Small intestine (tissue), 7 donors: ENCODE measurements around the gene CAMTA1. TPM values are rescaled to one million over a fixed set of nuclear protein-coding genes. Genes with fewer than 3 reads are reported as not detected.

Experiments
- DNase-seq, 2 donors: peaks; one replicate each; pipeline versions ENCODE4 v3.0.0 to v3.0.0-alpha.2; 2013
- FAIRE-seq: peaks from 2 replicates; lab custom pipeline; 2012; peaks lifted over from hg19 to GRCh38; lab: Jason Lieb, UNC
- H3K27ac ChIP-seq, 3 donors: one replicate each; pipeline ENCODE4 v1.5.1; 2013; ENCODE audit warnings: low read length in 2 of 3, mild to moderate bottlenecking in 2 of 3, control low read depth in 1 of 3, inconsistent platforms in 1 of 3, low read depth in 1 of 3, moderate library complexity in 1 of 3
- H3K27me3 ChIP-seq, 3 donors: one replicate each; pipeline ENCODE4 v1.6.1; 2013; ENCODE audit warnings: low read length in 3 of 3, inconsistent platforms in 1 of 3; ENCODE audit not compliant: control insufficient read depth in 3 of 3, insufficient read depth in 3 of 3
- H3K36me3 ChIP-seq, 3 donors: one replicate each; pipeline ENCODE4 v1.6.1; 2013; ENCODE audit warnings: low read length in 3 of 3, inconsistent platforms in 1 of 3, low read depth in 1 of 3, mild to moderate bottlenecking in 1 of 3, moderate library complexity in 1 of 3; ENCODE audit not compliant: control insufficient read depth in 3 of 3, insufficient read depth in 2 of 3
- H3K4me1 ChIP-seq, 3 donors: one replicate each; pipeline ENCODE4 v1.6.1; 2013; ENCODE audit warnings: low read length in 2 of 3, inconsistent platforms in 1 of 3, low read depth in 1 of 3, mild to moderate bottlenecking in 1 of 3, moderate library complexity in 1 of 3; ENCODE audit not compliant: control insufficient read depth in 3 of 3, insufficient read depth in 2 of 3
- H3K4me3 ChIP-seq, 3 donors: one replicate each; pipeline ENCODE4 v1.5.1; 2013; ENCODE audit warnings: low read length in 3 of 3, control low read depth in 1 of 3, inconsistent platforms in 1 of 3, low read depth in 1 of 3, mild to moderate bottlenecking in 1 of 3, moderate library complexity in 1 of 3
- H3K9me3 ChIP-seq, 2 donors: one replicate each; pipeline ENCODE4 v1.6.1; 2013; ENCODE audit warnings: low read depth in 1 of 2, low read length in 1 of 2; ENCODE audit not compliant: control insufficient read depth in 2 of 2, insufficient read depth in 1 of 2
- WGBS, 3 donors: extraction: QIAGEN DNeasy Blood & Tissue Kit; methylation state at CpG; one replicate each; pipeline ENCODE4 v1.1.7; 2013; 5-methylcytosine and 5-hydroxymethylcytosine counted together
- polyA plus RNA-seq, 4 donors: library from polyadenylated mRNA; stranded (reverse) in 3 of 4; unstranded in 1 of 4; fragments of 200-250 nt in 3 of 4; fragments of 120-200 nt in 1 of 4; gene quantifications; one replicate each; pipeline versions ENCODE4 v1.2.1 to v1.2.3, GENCODE V29; 2013
- donor health status: healthy with polysubstance abuse.
- donor health status: control.
- donor health status: control.
- donor health status: Bipolar disorder and iron deficiency.
- donor health status: healthy.

The CAMTA1 gene
- polyA plus RNA-seq, 4 donors, result 57.6 to 177 (median 147) TPM

DNA sequence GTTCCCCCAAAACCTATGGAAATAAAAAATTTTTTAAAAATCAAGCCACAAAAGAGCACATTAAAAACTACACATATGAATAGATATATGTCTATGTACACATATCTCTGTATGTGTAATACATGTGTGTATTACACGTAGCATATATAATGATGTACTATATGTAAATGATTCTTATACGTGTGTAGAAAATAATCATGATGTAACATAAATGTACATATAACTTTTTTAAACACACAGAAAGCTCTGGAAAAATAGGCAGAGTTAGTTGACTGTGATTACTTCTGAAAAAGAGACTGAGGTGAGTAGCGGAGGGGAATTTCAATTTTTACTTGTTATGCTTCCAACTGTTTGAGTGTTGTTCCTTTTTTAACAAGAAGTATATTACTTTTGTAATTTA, 405.0 kb downstream of the CAMTA1 start:
- H3K27me3 ChIP-seq, result no peaks in the 10 kb centered on the region
- FAIRE-seq, result no peak
- no peak overlapping the region for H3K4me3 ChIP-seq
- WGBS, 3 donors, result 83 to 89% (median 88%) methylated on average over 3 of the region's 3 CpGs
- H3K36me3 ChIP-seq, result no peaks in the 10 kb centered on the region
- H3K9me3 ChIP-seq, result no peaks in the 10 kb centered on the region
- no peaks in the 10 kb centered on the region for H3K4me1 ChIP-seq
- H3K27ac ChIP-seq, result no peak overlapping the region
- no peak for DNase-seq

DNA sequence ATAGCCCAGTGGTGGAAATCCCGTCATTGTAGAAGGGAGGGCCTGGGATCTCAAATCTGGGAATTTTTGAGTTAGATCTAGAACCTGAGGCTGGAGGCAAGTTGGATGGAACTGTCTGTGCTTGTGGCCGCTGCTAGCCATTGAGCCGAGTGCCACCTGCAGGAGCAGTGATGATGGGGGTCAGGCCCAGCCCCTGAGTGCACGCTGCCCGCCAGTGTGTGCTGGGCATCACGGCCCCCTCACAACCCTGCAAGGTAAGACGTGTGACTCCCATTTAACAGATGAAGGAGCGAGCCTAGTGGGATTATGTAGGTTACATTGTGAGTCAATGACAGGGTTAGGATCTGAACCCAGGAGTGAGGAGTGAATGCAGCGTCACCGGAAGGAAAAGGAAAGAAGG, 407.2 kb downstream of the CAMTA1 start:
- Histone ChIP-seq H3K4me3 (no peak overlapping the region), H3K9me3 (no peaks in the 10 kb centered on the region), H3K27ac (no peak overlapping the region), H3K4me1 (no peaks in the 10 kb centered on the region), H3K36me3 (no peaks in the 10 kb centered on the region), H3K27me3 (no peaks in the 10 kb centered on the region)
- no peak for FAIRE-seq
- no peak for DNase-seq
- WGBS, 3 donors, result 90 to 91% (median 90%) methylated on average over 10 of the region's 10 CpGs

DNA sequence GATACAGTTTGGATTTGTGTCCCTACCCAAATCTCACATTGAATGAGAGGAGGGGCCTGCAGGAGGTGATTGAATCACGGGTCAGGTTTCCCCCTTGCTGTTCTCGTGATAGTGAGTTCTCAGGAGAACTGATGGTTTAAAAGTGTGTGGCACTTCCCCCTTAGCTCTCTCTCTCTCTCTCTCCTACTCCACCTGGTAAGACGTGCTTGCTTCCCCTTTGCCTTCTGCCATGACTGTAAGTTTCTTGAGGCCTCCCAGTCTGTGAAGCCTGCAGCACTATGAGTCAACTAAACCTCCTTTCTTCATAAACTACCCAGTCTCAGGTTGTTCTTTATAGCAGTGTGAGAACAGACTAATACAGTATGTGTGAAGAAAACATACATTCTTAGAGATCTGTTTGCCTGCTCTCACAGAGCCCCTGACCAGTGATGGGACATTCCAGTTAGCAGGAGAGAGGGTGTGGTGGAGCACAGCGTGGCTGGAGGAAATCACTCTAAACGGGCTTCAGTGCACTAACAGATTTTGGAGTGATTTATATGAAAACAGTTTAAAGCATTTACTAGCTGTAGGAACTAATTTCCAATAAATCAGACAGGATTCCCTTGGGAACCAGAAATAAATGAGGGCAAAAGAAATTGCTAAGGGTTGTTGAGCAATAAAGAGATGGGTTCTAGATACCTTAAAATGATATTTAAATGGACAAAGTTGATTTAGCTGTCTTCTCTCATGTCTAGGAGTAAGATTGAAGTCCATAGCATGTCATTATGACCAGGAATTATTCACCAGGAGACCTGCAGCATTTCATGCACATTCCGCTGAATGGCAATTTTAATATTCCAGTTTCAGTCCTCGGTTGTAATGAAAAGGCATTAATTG, 411.0 kb downstream of the CAMTA1 start:
- no peak for FAIRE-seq
- Histone ChIP-seq H3K27ac (no peak overlapping the region), H3K36me3 (no peaks in the 10 kb centered on the region), H3K9me3 (no peaks in the 10 kb centered on the region), H3K4me3 (no peak overlapping the region), H3K27me3 (no peaks in the 10 kb centered on the region), H3K4me1 (no peaks in the 10 kb centered on the region)
- DNase-seq, result no peak
- WGBS, 3 donors, result 52 to 61% (median 58%) methylated on average over 7 of the region's 7 CpGs

DNA sequence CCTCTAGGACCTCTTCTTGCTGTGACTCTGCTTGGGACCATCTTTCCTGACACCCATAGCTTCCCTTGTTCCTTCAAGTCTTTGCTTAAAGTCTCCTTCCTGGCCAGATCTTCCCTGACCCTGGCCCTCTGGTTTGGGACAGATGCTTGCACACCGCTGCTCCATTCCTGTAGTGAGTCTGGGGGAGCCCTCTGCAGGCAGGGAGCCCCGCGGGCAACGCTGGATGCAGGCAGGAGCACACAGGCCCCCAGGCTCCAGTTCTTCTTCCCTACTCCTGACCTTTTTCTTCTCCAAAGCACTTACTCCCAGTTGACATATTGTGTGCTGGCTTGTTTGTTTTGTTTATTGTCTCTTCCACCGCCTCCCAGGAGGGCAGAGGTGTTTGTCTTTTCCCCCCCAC, 413.4 kb downstream of the CAMTA1 start:
- FAIRE-seq (no peak), DNase-seq (no peak)
- no peak overlapping the region for H3K27ac ChIP-seq
- no peaks in the 10 kb centered on the region for H3K36me3 ChIP-seq
- no peaks in the 10 kb centered on the region for H3K9me3 ChIP-seq
- WGBS, 3 donors, result 63 to 79% (median 71%) methylated on average over 5 of the region's 5 CpGs
- no peaks in the 10 kb centered on the region for H3K4me1 ChIP-seq
- no peaks in the 10 kb centered on the region for H3K27me3 ChIP-seq
- H3K4me3 ChIP-seq, result no peak overlapping the region

DNA sequence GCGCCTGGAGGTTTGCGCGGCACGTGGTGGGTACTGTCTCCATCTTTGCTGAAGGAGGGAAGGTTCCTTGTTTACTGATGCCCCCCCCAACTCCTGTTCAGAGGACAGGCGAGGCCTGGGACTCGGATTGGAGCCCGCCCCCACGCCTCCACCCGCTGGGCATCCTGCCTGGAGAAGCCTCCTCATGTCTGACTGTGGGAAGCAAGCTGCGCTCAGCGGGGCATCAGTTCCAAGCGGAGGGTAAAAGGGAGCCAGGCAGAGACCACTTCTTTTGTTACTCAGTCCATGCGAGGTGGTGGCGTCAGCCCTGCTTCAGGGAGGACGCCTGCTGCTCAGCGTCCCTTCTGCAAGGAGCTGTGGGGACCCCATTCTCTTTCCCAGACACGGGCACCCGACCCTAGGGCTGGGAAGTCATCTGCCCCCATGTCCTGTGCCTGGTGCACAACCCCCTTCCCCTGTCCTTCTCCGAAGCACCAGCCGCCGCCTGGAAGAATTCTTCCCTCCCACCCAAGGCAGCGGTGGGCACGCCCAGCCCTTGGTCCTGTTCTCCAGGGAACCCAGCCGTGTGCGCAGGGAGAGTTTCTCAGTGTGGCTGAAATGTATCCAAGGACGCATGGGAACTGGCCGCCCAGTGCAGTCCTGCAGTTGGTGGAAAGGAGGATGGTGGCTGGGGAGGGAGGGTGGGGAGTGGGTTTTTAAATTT, 414.0 kb downstream of the CAMTA1 start:
- H3K9me3 ChIP-seq, result no peaks in the 10 kb centered on the region
- no peaks in the 10 kb centered on the region for H3K36me3 ChIP-seq
- DNase-seq (no peak), FAIRE-seq (no peak)
- H3K27me3 ChIP-seq, result no peaks in the 10 kb centered on the region
- H3K27ac ChIP-seq, result no peak overlapping the region
- no peaks in the 10 kb centered on the region for H3K4me1 ChIP-seq
- 38 to 43% (median 39%) methylated on average over 26 to 27 of the region's 27 CpGs for WGBS, 3 donors
- no peak overlapping the region for H3K4me3 ChIP-seq

DNA sequence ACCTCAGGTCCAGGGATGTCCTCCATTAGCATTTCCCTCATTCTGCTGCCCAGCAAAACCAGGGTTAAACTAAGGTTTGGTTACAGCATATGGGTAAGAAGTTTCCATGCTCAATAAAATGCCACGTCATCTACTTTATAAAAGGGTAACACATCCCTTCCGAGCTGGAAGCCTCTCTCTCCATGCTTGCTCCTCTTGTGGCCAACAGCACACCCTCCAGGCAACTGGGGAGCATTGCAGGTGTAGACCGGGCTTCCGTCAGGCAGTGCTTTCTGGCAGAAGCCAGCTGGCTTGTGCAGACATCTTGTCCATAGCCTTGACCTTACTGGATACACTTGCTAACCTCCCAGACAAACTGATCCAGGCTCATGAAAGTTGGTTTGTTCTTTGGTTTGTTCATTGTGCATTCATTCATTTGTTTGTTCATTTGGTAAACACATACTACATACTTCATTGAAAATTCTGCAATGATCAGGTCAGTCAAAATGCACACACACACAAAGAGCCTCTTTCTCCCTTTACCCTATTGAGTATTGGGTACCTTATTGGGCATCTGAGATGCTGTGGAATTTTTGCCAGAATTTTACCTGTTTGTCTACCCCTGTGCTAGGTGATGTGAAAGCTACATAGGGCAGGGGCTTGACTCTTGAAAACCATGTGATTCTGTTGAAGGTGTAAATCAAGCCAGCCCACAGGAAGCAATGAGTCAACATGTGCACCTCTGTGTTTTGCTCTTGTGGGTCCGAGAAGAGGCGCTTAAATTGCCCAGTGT, 422.8 kb downstream of the CAMTA1 start:
- H3K36me3 ChIP-seq, result no peaks in the 10 kb centered on the region
- DNase-seq, result peak; percentile 13 to 30
- no peak overlapping the region for H3K4me3 ChIP-seq
- 26% methylated on average over 6 of the region's 6 CpGs for WGBS, 3 donors
- H3K27me3 ChIP-seq, result no peaks in the 10 kb centered on the region
- H3K9me3 ChIP-seq, result no peaks in the 10 kb centered on the region
- no peak for FAIRE-seq
- H3K4me1 ChIP-seq, result no peaks in the 10 kb centered on the region
- H3K27ac ChIP-seq, result no peak overlapping the region

DNA sequence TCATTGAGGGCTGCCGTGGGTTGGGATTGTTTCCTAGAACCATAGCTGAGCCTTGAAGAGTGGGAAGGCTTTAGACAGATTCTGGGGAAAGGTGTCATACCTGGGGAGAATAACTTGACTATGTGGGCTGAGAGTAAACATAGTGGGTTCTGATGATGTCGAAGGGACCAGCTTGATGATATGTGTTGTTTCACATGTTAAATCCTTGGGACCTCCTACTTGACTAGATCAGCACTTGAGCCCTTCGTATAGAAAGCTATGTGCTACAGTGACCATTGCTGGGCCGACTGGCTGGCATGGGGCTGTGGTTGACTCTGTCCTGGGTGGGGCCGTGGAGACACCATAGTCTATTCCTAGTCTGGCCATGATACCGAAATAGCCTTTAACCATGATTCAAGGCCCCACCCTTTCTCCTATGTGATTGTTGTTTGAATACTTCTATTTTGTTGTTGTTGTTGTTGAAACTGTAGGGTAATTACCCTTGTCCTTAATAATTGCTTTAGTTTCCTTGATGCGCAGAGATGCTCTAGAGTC, 423.5 kb downstream of the CAMTA1 start:
- H3K9me3 ChIP-seq, result no peaks in the 10 kb centered on the region
- no peaks in the 10 kb centered on the region for H3K27me3 ChIP-seq
- H3K4me1 ChIP-seq, result no peaks in the 10 kb centered on the region
- H3K4me3 ChIP-seq, result no peak overlapping the region
- H3K36me3 ChIP-seq, result no peaks in the 10 kb centered on the region
- 78 to 87% (median 82%) methylated on average over 7 of the region's 7 CpGs for WGBS, 3 donors
- FAIRE-seq (no peak), DNase-seq (no peak)
- H3K27ac ChIP-seq, result no peak overlapping the region

DNA sequence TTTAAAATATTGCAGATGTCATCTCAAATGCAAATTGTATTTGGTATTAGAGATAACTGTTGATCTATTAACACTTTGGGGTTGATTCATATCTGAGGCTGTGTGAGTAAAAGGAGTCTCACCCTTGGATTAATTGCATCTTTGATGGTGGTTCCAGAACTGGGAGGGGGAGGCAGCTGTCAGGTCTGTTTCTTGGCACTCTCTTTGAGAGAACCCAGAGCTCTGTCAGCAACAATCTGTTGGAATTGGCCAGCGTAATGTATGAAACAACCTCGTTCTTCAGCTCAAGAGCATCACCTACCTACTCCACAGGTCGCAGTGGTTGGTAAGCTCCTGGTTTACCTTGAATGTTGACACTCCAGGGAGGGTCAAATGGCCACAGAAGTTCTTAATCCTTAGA, 424.1 kb downstream of the CAMTA1 start:
- no peak overlapping the region for H3K4me3 ChIP-seq
- H3K27me3 ChIP-seq, result no peaks in the 10 kb centered on the region
- 35 to 47% (median 39%) methylated on average over 3 of the region's 3 CpGs for WGBS, 3 donors
- H3K4me1 ChIP-seq, result no peaks in the 10 kb centered on the region
- no peak for FAIRE-seq
- H3K9me3 ChIP-seq, result no peaks in the 10 kb centered on the region
- H3K36me3 ChIP-seq, result no peaks in the 10 kb centered on the region
- H3K27ac ChIP-seq, result no peak overlapping the region
- DNase-seq, result no peak
